HCT116 (cell line): Measurements from ENCODE around the gene LHCGR.

Experiments used
- CTCF ChIP-seq, 3 experiments: fragments of 200-600 bp in 1 of 3; sonication (generic) in 1 of 3; IDR thresholded peaks in 2 of 3; conservative IDR thresholded peaks in 1 of 3; 2 replicates each; pipeline ENCODE4 v1.5.1; 2012 to 2017; ENCODE audit warnings: low read depth in 2 of 3, low read length in 2 of 3, antibody characterized with exemption in 1 of 3, borderline replicate concordance in 1 of 3, control low read depth in 1 of 3, mild to moderate bottlenecking in 1 of 3, mixed read lengths in 1 of 3, mixed run types in 1 of 3, moderate library complexity in 1 of 3; ENCODE audit not compliant: insufficient read depth in 1 of 3
- POLR2AphosphoS5 ChIP-seq: IDR thresholded peaks from 2 replicates; pipeline ENCODE4 v1.6.1; 2011; ENCODE audit warnings: mild to moderate bottlenecking, low read depth, low read length, moderate library complexity
- REST ChIP-seq: IDR thresholded peaks from 2 replicates; pipeline ENCODE4 v1.6.1; 2012; ENCODE audit warnings: low read depth
- ZNF274 ChIP-seq: fragments of 200-500 bp; sonication (Bioruptor generic); IDR thresholded peaks from 2 replicates; pipeline ENCODE4 v1.6.1; 2014; ENCODE audit warnings: mild to moderate bottlenecking, low read depth, low read length, inconsistent platforms

- TF ChIP-seq CTCF (IDR thresholded peaks at IDR 0.05 in 2 of 3, conservative IDR thresholded peaks at IDR 0.05 in 1 of 3; ENCODE audit: borderline replicate concordance in 1 of 3, insufficient read depth in 1 of 3, low read depth in 2 of 3, low read length in 2 of 3) (no peak), POLR2AphosphoS5 (no peak), REST (no peak), ZNF274 (no peak)
Measured at GRCh38 chr2:48792030-48792429, 36.5 kb upstream of the LHCGR start.
